Fibroblast of the aortic adventitia (primary cell): ENCODE results near the gene ARAP2. TPM values are rescaled to one million over a fixed set of nuclear protein-coding genes. Genes with fewer than 3 reads are reported as not detected.

Experiments used
- DNase-seq: peaks from one replicate; pipeline ENCODE4 v3.0.0-alpha.2; 2010; ENCODE audit warnings: low read depth
- H3K4me3 ChIP-seq: 2 replicates; pipeline ENCODE4 v1.5.1; 2011; ENCODE audit warnings: low read depth, mild to moderate bottlenecking, control low read depth, low read length, moderate library complexity
- total RNA-seq: library from RNA; depleted of rRNA; stranded (reverse); fragments of >200 nt; gene quantifications from 2 replicates; pipeline ENCODE4 v1.2.3, GENCODE V29; 2012; ENCODE audit warnings: low replicate concordance
- TF ChIP-seq, protein P1 (sequence below): IDR thresholded peaks from 2 replicates; pipeline ENCODE4 v1.5.1; 2011; ENCODE audit warnings: mild to moderate bottlenecking, low read length, control low read depth, inconsistent platforms; ENCODE audit not compliant: insufficient read depth

Gene ARAP2
- total RNA-seq, 1 donor = 0.63 TPM

DNA sequence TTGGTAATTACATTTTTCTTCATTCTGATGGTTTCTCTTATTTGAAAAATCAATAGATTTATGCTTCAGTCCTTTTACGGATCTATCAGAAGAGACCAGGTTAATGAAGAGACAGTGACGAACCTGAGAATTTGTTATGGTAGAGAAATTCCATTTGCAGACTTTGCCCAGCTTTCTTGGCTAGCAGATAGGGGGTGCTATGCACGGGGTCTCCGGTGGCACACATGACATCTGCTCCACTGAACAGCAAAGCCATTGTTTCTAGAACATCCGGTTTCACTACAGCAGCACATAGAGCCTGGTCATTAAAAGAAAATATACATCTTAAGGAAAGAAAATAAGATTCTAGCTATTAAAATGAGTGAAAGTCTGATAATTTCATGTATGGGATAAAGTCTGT is 85.1 kb downstream of the ARAP2 start:
- DNase-seq = no peak
- H3K4me3 ChIP-seq = no peak overlapping the region
- TF ChIP-seq, protein P1, sequence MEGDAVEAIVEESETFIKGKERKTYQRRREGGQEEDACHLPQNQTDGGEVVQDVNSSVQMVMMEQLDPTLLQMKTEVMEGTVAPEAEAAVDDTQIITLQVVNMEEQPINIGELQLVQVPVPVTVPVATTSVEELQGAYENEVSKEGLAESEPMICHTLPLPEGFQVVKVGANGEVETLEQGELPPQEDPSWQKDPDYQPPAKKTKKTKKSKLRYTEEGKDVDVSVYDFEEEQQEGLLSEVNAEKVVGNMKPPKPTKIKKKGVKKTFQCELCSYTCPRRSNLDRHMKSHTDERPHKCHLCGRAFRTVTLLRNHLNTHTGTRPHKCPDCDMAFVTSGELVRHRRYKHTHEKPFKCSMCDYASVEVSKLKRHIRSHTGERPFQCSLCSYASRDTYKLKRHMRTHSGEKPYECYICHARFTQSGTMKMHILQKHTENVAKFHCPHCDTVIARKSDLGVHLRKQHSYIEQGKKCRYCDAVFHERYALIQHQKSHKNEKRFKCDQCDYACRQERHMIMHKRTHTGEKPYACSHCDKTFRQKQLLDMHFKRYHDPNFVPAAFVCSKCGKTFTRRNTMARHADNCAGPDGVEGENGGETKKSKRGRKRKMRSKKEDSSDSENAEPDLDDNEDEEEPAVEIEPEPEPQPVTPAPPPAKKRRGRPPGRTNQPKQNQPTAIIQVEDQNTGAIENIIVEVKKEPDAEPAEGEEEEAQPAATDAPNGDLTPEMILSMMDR = no peak

DNA sequence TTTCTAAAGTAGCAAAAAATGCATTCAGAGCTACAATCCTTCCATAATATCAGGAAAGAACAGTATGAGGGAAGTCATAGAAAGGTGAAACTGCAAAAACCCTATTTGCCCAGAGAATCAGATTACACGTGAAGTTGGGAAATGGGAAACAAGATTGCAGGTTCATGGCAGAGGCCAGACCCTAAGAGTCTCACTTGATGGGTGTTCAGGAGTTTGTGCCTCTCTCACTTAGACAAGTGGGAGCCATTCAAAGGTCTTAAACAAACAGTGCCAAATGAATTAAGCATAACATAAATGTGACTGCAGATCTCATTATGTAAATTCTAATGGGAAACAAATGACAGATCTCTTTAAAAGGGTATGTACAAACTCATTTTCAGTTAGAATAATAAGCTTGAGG is 91.6 kb downstream of the ARAP2 start:
- DNase-seq = no peak
- TF ChIP-seq, protein P1 = no peak
- no peak overlapping the region for H3K4me3 ChIP-seq

DNA sequence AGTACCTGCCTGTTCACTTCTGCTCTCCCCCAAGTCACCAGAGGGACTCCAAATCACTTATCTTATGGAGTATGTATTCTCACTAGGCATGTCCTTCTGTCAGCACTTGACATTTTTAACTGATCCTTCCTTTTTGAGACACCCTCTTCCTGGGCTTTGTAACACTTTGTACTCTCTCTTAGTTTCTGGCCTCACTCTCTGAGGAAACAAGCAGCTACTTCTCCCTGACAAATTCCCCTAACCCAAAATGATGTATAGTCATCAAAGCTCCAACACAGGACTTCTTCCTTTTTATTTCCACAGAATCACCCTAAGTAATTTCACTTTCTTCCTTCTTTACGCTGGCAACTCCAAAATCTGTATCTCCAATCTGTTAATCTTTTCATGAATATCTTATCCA is 101.8 kb downstream of the ARAP2 start:
- TF ChIP-seq, protein P1 = no peak
- DNase-seq = no peak
- no peak overlapping the region for H3K4me3 ChIP-seq

DNA sequence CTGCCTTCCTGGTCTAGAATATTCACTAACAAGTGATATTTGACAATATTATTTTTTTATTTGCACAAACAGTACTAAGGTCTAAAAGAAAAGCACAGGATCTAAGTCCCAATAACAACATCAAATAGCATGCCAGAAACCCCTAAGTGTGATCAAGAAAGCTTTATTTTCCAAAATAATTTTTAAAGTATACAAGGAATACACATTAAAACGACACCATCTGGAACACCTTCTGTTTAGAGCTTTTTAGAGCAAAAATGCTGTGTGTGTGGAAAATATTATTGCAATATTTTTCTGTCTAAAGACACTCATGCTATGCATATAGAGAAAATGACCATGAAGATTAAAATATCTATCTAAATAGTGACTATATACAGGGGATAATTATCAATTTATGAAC is 103.1 kb downstream of the ARAP2 start:
- no peak for DNase-seq
- no peak overlapping the region for H3K4me3 ChIP-seq
- TF ChIP-seq, protein P1 = no peak

DNA sequence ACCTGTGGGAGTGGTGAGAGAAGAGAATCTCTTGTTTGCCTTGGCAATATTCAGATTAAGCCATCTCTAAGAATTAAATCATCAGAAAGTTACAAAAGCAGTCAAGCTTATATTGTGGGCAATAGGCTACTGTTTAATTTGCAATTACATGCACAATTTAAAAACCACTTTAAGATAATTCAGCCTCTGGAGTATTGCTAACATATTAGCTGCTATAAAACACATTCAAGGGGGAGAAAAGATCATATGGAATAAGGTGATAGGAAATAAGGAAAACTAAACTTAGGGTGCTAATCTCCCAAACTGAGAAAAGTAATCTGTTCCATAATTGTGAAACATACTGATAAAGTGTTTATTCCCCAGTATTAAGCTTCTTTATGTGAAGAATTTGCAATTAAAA is 103.9 kb downstream of the ARAP2 start:
- no peak for DNase-seq
- TF ChIP-seq, protein P1 = no peak
- no peak overlapping the region for H3K4me3 ChIP-seq

DNA sequence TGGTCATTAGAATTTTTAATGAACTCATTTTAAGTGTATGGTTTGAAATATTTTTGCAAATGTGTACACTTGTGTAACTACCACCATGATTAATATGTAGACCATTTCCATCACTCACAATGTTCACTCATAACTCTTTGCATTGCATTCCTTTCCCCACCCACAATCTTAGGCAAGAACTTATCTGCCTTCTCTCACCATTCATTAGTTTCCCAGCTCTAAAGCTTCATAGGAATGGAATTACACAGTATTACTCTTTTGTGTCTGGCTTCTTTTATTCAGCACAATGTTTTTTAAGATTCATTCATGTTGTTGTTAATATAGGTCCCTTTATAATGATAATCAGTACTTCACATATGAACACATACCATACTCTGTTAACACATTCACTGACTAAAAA is 106.1 kb downstream of the ARAP2 start:
- DNase-seq = no peak
- TF ChIP-seq, protein P1 = no peak
- H3K4me3 ChIP-seq = no peak overlapping the region

DNA sequence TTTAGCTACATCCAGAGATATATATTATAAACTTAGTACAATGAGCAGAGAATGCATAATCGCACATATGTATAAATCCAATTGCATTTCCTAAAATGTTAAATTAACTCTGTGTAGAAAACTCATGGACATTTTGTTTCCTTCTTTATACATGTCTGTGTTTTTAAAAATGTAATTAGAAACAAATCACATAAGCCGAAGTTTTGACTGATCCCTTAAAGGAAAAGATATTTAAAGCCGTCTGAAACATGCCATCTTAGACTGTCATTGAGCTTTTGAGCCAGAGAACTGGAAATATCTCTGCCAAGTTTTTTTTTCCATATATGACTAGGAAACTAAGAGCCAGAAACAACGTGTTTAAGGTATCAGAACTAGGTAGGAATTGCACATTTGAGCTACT is 107.0 kb downstream of the ARAP2 start:
- TF ChIP-seq, protein P1 = no peak
- DNase-seq = no peak
- H3K4me3 ChIP-seq = no peak overlapping the region
